ENCODE results near the gene ALX4.

Gene ALX4

GRCh38 chr11:44244639-44245310 is 65.2 kb downstream of the ALX4 start:
- DNase-seq (ENCODE audit: low read depth), result no peak

- no peak for DNase-seq (ENCODE audit: low read depth)
These were observed 66.2 kb downstream of the ALX4 start for GRCh38 chr11:44243595-44244343.

- DNase-seq (ENCODE audit: low read depth), result no peak
These were observed 66.9 kb downstream of the ALX4 start for GRCh38 chr11:44243086-44243485.

GRCh38 chr11:44241851-44242250 is 68.1 kb downstream of the ALX4 start:
- no peak for DNase-seq (ENCODE audit: low read depth)

GRCh38 chr11:44237156-44237555 is 72.8 kb downstream of the ALX4 start:
- DNase-seq (ENCODE audit: low read depth), result no peak

- no peak for DNase-seq (ENCODE audit: low read depth)
These were observed 73.6 kb downstream of the ALX4 start for GRCh38 chr11:44236296-44236695.

- DNase-seq (ENCODE audit: low read depth), result no peak
These were observed 74.2 kb downstream of the ALX4 start for GRCh38 chr11:44235765-44236201.

- DNase-seq (ENCODE audit: low read depth), result no peak
These were observed 80.3 kb downstream of the ALX4 start for GRCh38 chr11:44229624-44230023.

- no peak for DNase-seq (ENCODE audit: low read depth)
These were observed 80.8 kb downstream of the ALX4 start for GRCh38 chr11:44229098-44229497.

- no peak for DNase-seq (ENCODE audit: low read depth)
These were observed 81.6 kb downstream of the ALX4 start for GRCh38 chr11:44228379-44228778.

- DNase-seq (ENCODE audit: low read depth), result no peak
These were observed 83.0 kb downstream of the ALX4 start for GRCh38 chr11:44226945-44227344.

- no peak for DNase-seq (ENCODE audit: low read depth)
These were observed 83.4 kb downstream of the ALX4 start for GRCh38 chr11:44226490-44226889.

GRCh38 chr11:44224867-44225501 is 85.0 kb downstream of the ALX4 start:
- no peak for DNase-seq (ENCODE audit: low read depth)

GRCh38 chr11:44223238-44223637 is 86.7 kb downstream of the ALX4 start:
- no peak for DNase-seq (ENCODE audit: low read depth)

GRCh38 chr11:44221992-44222391 is 87.9 kb downstream of the ALX4 start:
- no peak for DNase-seq (ENCODE audit: low read depth)

- no peak for DNase-seq (ENCODE audit: low read depth)
These were observed 88.5 kb downstream of the ALX4 start for GRCh38 chr11:44221456-44221855.

GRCh38 chr11:44219830-44220796 is 89.8 kb downstream of the ALX4 start:
- DNase-seq (ENCODE audit: low read depth), result no peak

GRCh38 chr11:44217432-44217831 is 92.5 kb downstream of the ALX4 start:
- no peak for DNase-seq (ENCODE audit: low read depth)

GRCh38 chr11:44213148-44213547 is 96.8 kb downstream of the ALX4 start:
- DNase-seq (ENCODE audit: low read depth), result no peak

GRCh38 chr11:44212128-44212527 is 97.8 kb downstream of the ALX4 start:
- no peak for DNase-seq (ENCODE audit: low read depth)
